ENCODE results near the gene CNTN4.

Gene CNTN4

GRCh38 chr3:2097641-2098191, 950 bp upstream of the CNTN4 start:
- Histone ChIP-seq H3K9me3 (ENCODE audit: control insufficient read depth in 2 of 2, low read length in 2 of 2) (no peaks in the 10 kb centered on the region), H3K27ac (ENCODE audit: low read depth in 2 of 2, low read length in 2 of 2) (peak overlapping the region in 1 of 2 donors; percentile 20), H3K9ac (ENCODE audit: low read depth in 1 of 2, low read length in 2 of 2) (no peak overlapping the region), H3K36me3 (ENCODE audit: control insufficient read depth in 2 of 2, insufficient read depth in 2 of 2, low read length in 2 of 2) (no peaks in the 10 kb centered on the region), H3K4me1 (ENCODE audit: control insufficient read depth in 2 of 2, insufficient read depth in 2 of 2, low read length in 2 of 2) (peaks cover 6 to 12% of the 10 kb centered on the region in 2 donors), H3K4me3 (ENCODE audit: low read length in 2 of 2) (peak overlapping the region; percentile 68 to 74), H3K27me3 (ENCODE audit: control insufficient read depth in 2 of 2, insufficient read depth in 2 of 2, low read length in 2 of 2) (peaks cover 0 to 3% of the 10 kb centered on the region in 2 donors)

- H3K9me3 ChIP-seq (ENCODE audit: control insufficient read depth in 2 of 2, low read length in 2 of 2): no peaks in the 10 kb centered on the region
- H3K36me3 ChIP-seq (ENCODE audit: control insufficient read depth in 2 of 2, insufficient read depth in 2 of 2, low read length in 2 of 2): no peaks in the 10 kb centered on the region
- H3K27ac ChIP-seq (ENCODE audit: low read depth in 2 of 2, low read length in 2 of 2): peak overlapping the region in 1 of 2 donors; percentile 52
- H3K4me1 ChIP-seq (ENCODE audit: control insufficient read depth in 2 of 2, insufficient read depth in 2 of 2, low read length in 2 of 2): peaks cover 6 to 12% of the 10 kb centered on the region in 2 donors
- peaks cover 0 to 3% of the 10 kb centered on the region in 2 donors for H3K27me3 ChIP-seq (ENCODE audit: control insufficient read depth in 2 of 2, insufficient read depth in 2 of 2, low read length in 2 of 2)
- H3K4me3 ChIP-seq (ENCODE audit: low read length in 2 of 2): peak overlapping the region; percentile 68 to 78
- H3K9ac ChIP-seq (ENCODE audit: low read depth in 1 of 2, low read length in 2 of 2): peak overlapping the region; percentile 66 to 77
These were observed 484 bp downstream of the CNTN4 start for GRCh38 chr3:2099028-2099671.

- no peak overlapping the region for H3K27ac ChIP-seq (ENCODE audit: low read depth in 2 of 2, low read length in 2 of 2)
- H3K4me1 ChIP-seq (ENCODE audit: control insufficient read depth in 2 of 2, insufficient read depth in 2 of 2, low read length in 2 of 2): peaks cover 6 to 12% of the 10 kb centered on the region in 2 donors
- peak overlapping the region in 1 of 2 donors; percentile 47 for H3K9ac ChIP-seq (ENCODE audit: low read depth in 1 of 2, low read length in 2 of 2)
- no peaks in the 10 kb centered on the region for H3K36me3 ChIP-seq (ENCODE audit: control insufficient read depth in 2 of 2, insufficient read depth in 2 of 2, low read length in 2 of 2)
- peak overlapping the region; percentile 68 to 78 for H3K4me3 ChIP-seq (ENCODE audit: low read length in 2 of 2)
- peaks cover 0 to 3% of the 10 kb centered on the region in 2 donors for H3K27me3 ChIP-seq (ENCODE audit: control insufficient read depth in 2 of 2, insufficient read depth in 2 of 2, low read length in 2 of 2)
- no peaks in the 10 kb centered on the region for H3K9me3 ChIP-seq (ENCODE audit: control insufficient read depth in 2 of 2, low read length in 2 of 2)
These were observed 1.1 kb downstream of the CNTN4 start for GRCh38 chr3:2099779-2100191.

- Histone ChIP-seq H3K9ac (ENCODE audit: low read depth in 1 of 2, low read length in 2 of 2) (no peak overlapping the region), H3K27ac (ENCODE audit: low read depth in 2 of 2, low read length in 2 of 2) (no peak overlapping the region), H3K27me3 (ENCODE audit: control insufficient read depth in 2 of 2, insufficient read depth in 2 of 2, low read length in 2 of 2) (no peaks in the 10 kb centered on the region), H3K9me3 (ENCODE audit: control insufficient read depth in 2 of 2, low read length in 2 of 2) (no peaks in the 10 kb centered on the region), H3K4me3 (ENCODE audit: low read length in 2 of 2) (no peak overlapping the region), H3K4me1 (ENCODE audit: control insufficient read depth in 2 of 2, insufficient read depth in 2 of 2, low read length in 2 of 2) (no peaks in the 10 kb centered on the region), H3K36me3 (ENCODE audit: control insufficient read depth in 2 of 2, insufficient read depth in 2 of 2, low read length in 2 of 2) (no peaks in the 10 kb centered on the region)
These were observed 7.8 kb downstream of the CNTN4 start for GRCh38 chr3:2106438-2106837.

GRCh38 chr3:2110597-2111117, 12.0 kb downstream of the CNTN4 start:
- Histone ChIP-seq H3K9ac (ENCODE audit: low read depth in 1 of 2, low read length in 2 of 2) (no peak overlapping the region), H3K4me3 (ENCODE audit: low read length in 2 of 2) (no peak overlapping the region), H3K27me3 (ENCODE audit: control insufficient read depth in 2 of 2, insufficient read depth in 2 of 2, low read length in 2 of 2) (no peaks in the 10 kb centered on the region), H3K4me1 (ENCODE audit: control insufficient read depth in 2 of 2, insufficient read depth in 2 of 2, low read length in 2 of 2) (no peaks in the 10 kb centered on the region), H3K9me3 (ENCODE audit: control insufficient read depth in 2 of 2, low read length in 2 of 2) (no peaks in the 10 kb centered on the region), H3K36me3 (ENCODE audit: control insufficient read depth in 2 of 2, insufficient read depth in 2 of 2, low read length in 2 of 2) (no peaks in the 10 kb centered on the region), H3K27ac (ENCODE audit: low read depth in 2 of 2, low read length in 2 of 2) (no peak overlapping the region)

GRCh38 chr3:2114617-2115275, 16.1 kb downstream of the CNTN4 start:
- no peak overlapping the region for H3K9ac ChIP-seq (ENCODE audit: low read depth in 1 of 2, low read length in 2 of 2)
- H3K9me3 ChIP-seq (ENCODE audit: control insufficient read depth in 2 of 2, low read length in 2 of 2): no peaks in the 10 kb centered on the region
- no peaks in the 10 kb centered on the region for H3K27me3 ChIP-seq (ENCODE audit: control insufficient read depth in 2 of 2, insufficient read depth in 2 of 2, low read length in 2 of 2)
- H3K4me1 ChIP-seq (ENCODE audit: control insufficient read depth in 2 of 2, insufficient read depth in 2 of 2, low read length in 2 of 2): no peaks in the 10 kb centered on the region
- H3K4me3 ChIP-seq (ENCODE audit: low read length in 2 of 2): no peak overlapping the region
- H3K36me3 ChIP-seq (ENCODE audit: control insufficient read depth in 2 of 2, insufficient read depth in 2 of 2, low read length in 2 of 2): no peaks in the 10 kb centered on the region
- no peak overlapping the region for H3K27ac ChIP-seq (ENCODE audit: low read depth in 2 of 2, low read length in 2 of 2)

- Histone ChIP-seq H3K27ac (ENCODE audit: low read depth in 2 of 2, low read length in 2 of 2) (no peak overlapping the region), H3K9ac (ENCODE audit: low read depth in 1 of 2, low read length in 2 of 2) (no peak overlapping the region), H3K36me3 (ENCODE audit: control insufficient read depth in 2 of 2, insufficient read depth in 2 of 2, low read length in 2 of 2) (no peaks in the 10 kb centered on the region), H3K27me3 (ENCODE audit: control insufficient read depth in 2 of 2, insufficient read depth in 2 of 2, low read length in 2 of 2) (no peaks in the 10 kb centered on the region), H3K4me1 (ENCODE audit: control insufficient read depth in 2 of 2, insufficient read depth in 2 of 2, low read length in 2 of 2) (no peaks in the 10 kb centered on the region), H3K9me3 (ENCODE audit: control insufficient read depth in 2 of 2, low read length in 2 of 2) (no peaks in the 10 kb centered on the region), H3K4me3 (ENCODE audit: low read length in 2 of 2) (no peak overlapping the region)
These were observed 32.1 kb downstream of the CNTN4 start for GRCh38 chr3:2130726-2131125.

GRCh38 chr3:2133146-2133545, 34.5 kb downstream of the CNTN4 start:
- H3K27ac ChIP-seq (ENCODE audit: low read depth in 2 of 2, low read length in 2 of 2): no peak overlapping the region
- no peaks in the 10 kb centered on the region for H3K27me3 ChIP-seq (ENCODE audit: control insufficient read depth in 2 of 2, insufficient read depth in 2 of 2, low read length in 2 of 2)
- H3K36me3 ChIP-seq (ENCODE audit: control insufficient read depth in 2 of 2, insufficient read depth in 2 of 2, low read length in 2 of 2): no peaks in the 10 kb centered on the region
- H3K9ac ChIP-seq (ENCODE audit: low read depth in 1 of 2, low read length in 2 of 2): no peak overlapping the region
- H3K4me3 ChIP-seq (ENCODE audit: low read length in 2 of 2): no peak overlapping the region
- no peaks in the 10 kb centered on the region for H3K9me3 ChIP-seq (ENCODE audit: control insufficient read depth in 2 of 2, low read length in 2 of 2)
- no peaks in the 10 kb centered on the region for H3K4me1 ChIP-seq (ENCODE audit: control insufficient read depth in 2 of 2, insufficient read depth in 2 of 2, low read length in 2 of 2)

- H3K36me3 ChIP-seq (ENCODE audit: control insufficient read depth in 2 of 2, insufficient read depth in 2 of 2, low read length in 2 of 2): peaks cover 0 to 2% of the 10 kb centered on the region in 2 donors
- no peak overlapping the region for H3K27ac ChIP-seq (ENCODE audit: low read depth in 2 of 2, low read length in 2 of 2)
These were observed 39.0 kb downstream of the CNTN4 start for GRCh38 chr3:2137651-2138050.

GRCh38 chr3:2141482-2141881, 42.8 kb downstream of the CNTN4 start:
- Histone ChIP-seq H3K9ac (ENCODE audit: low read depth in 1 of 2, low read length in 2 of 2) (no peak overlapping the region), H3K27ac (ENCODE audit: low read depth in 2 of 2, low read length in 2 of 2) (no peak overlapping the region), H3K27me3 (ENCODE audit: control insufficient read depth in 2 of 2, insufficient read depth in 2 of 2, low read length in 2 of 2) (no peaks in the 10 kb centered on the region), H3K9me3 (ENCODE audit: control insufficient read depth in 2 of 2, low read length in 2 of 2) (no peaks in the 10 kb centered on the region), H3K36me3 (ENCODE audit: control insufficient read depth in 2 of 2, insufficient read depth in 2 of 2, low read length in 2 of 2) (peaks cover 0 to 2% of the 10 kb centered on the region in 2 donors), H3K4me3 (ENCODE audit: low read length in 2 of 2) (no peak overlapping the region), H3K4me1 (ENCODE audit: control insufficient read depth in 2 of 2, insufficient read depth in 2 of 2, low read length in 2 of 2) (peaks cover 0 to 3% of the 10 kb centered on the region in 2 donors)

More at GRCh38 chr3:2137651-2138050, 39.0 kb downstream of the CNTN4 start:
- no peak overlapping the region for H3K9ac ChIP-seq (ENCODE audit: low read depth in 1 of 2, low read length in 2 of 2)
- H3K9me3 ChIP-seq (ENCODE audit: control insufficient read depth in 2 of 2, low read length in 2 of 2): no peaks in the 10 kb centered on the region
- H3K4me1 ChIP-seq (ENCODE audit: control insufficient read depth in 2 of 2, insufficient read depth in 2 of 2, low read length in 2 of 2): peaks cover 0 to 3% of the 10 kb centered on the region in 2 donors
- H3K4me3 ChIP-seq (ENCODE audit: low read length in 2 of 2): no peak overlapping the region
- H3K27me3 ChIP-seq (ENCODE audit: control insufficient read depth in 2 of 2, insufficient read depth in 2 of 2, low read length in 2 of 2): no peaks in the 10 kb centered on the region
